ENCODE results near the gene RTN4RL1.

- TF ChIP-seq POLR2AphosphoS5 (IDR thresholded peaks at IDR 0.05), result no peak
- TF ChIP-seq EP300 (IDR thresholded peaks at IDR 0.05), result no peak
Observed at GRCh38 chr17:2002767-2003329, 22.3 kb downstream of the RTN4RL1 start.

Data from esophagus muscularis mucosa (tissue), 3 donors.